HCT116 (cell line): Measurements from ENCODE around the gene CDKN2B-AS1.

Source experiments
- CEBPB ChIP-seq: IDR thresholded peaks from 2 replicates; pipeline ENCODE4 v1.6.1; 2012; ENCODE audit warnings: low read depth
- CTCF ChIP-seq, 3 experiments: fragments of 200-600 bp in 1 of 3; sonication (generic) in 1 of 3; IDR thresholded peaks in 2 of 3; conservative IDR thresholded peaks in 1 of 3; 2 replicates each; pipeline ENCODE4 v1.5.1; 2012 to 2017; ENCODE audit warnings: low read depth in 2 of 3, low read length in 2 of 3, antibody characterized with exemption in 1 of 3, borderline replicate concordance in 1 of 3, control low read depth in 1 of 3, mild to moderate bottlenecking in 1 of 3, mixed read lengths in 1 of 3, mixed run types in 1 of 3, moderate library complexity in 1 of 3; ENCODE audit not compliant: insufficient read depth in 1 of 3
- EZH2 ChIP-seq: fragments of 200-600 bp; sonication (generic); IDR thresholded peaks from 2 replicates; pipeline ENCODE4 v1.6.1; 2017; ENCODE audit warnings: antibody characterized with exemption, mixed run types
- MAX ChIP-seq: IDR thresholded peaks from 2 replicates; pipeline ENCODE4 v1.6.1; 2012
- POLR2A ChIP-seq: IDR thresholded peaks from 2 replicates; pipeline ENCODE4 v1.7.0; 2011; ENCODE audit warnings: borderline replicate concordance; ENCODE audit not compliant: insufficient read depth, insufficient read length; ENCODE audit errors: extremely low read depth
- POLR2AphosphoS5 ChIP-seq: IDR thresholded peaks from 2 replicates; pipeline ENCODE4 v1.6.1; 2011; ENCODE audit warnings: mild to moderate bottlenecking, low read depth, low read length, moderate library complexity
- SIN3A ChIP-seq: IDR thresholded peaks from 2 replicates; pipeline ENCODE4 v1.6.1; 2012; ENCODE audit warnings: low read depth
- YY1 ChIP-seq: IDR thresholded peaks from 2 replicates; pipeline ENCODE4 v1.6.1; 2011; ENCODE audit warnings: low read length, low read depth, moderate library complexity, mild to moderate bottlenecking; ENCODE audit not compliant: insufficient replicate concordance; ENCODE audit errors: extremely low read depth

- no peak for TF ChIP-seq EZH2
- no peak for TF ChIP-seq MAX
- TF ChIP-seq CTCF (IDR thresholded peaks at IDR 0.05 in 2 of 3, conservative IDR thresholded peaks at IDR 0.05 in 1 of 3; ENCODE audit: borderline replicate concordance in 1 of 3, insufficient read depth in 1 of 3, low read depth in 2 of 3, low read length in 2 of 3): no peak
- no peak for TF ChIP-seq POLR2AphosphoS5
- TF ChIP-seq SIN3A: no peak
- no peak for TF ChIP-seq YY1
- TF ChIP-seq POLR2A: no peak
- no peak for TF ChIP-seq CEBPB
Measured at GRCh38 chr9:22045423-22045822, 50.8 kb downstream of the CDKN2B-AS1 start.
